Measurements from ENCODE around the gene GNG13.

Gene GNG13

DNA sequence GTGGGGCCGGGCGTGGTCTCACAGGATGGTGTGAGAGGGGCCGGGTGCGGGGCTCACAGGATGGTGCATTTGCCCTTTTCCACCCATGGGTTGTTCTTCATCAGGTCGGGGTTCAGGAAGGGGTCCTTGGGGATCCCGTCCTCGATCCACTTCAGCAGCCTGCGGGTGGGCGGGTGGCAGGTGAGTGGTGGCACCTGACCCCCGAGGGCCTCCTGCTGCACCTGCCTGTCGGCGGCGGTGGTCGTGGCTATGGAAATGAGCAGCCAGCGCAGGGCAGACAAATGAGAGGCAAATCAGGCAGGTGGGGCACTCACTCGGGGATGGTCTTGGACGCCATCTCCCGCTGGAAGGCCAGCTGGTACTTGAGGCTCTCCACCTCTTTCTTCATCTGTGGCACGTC is 1.9 kb downstream of the GNG13 start:
- TF ChIP-seq, protein P1, sequence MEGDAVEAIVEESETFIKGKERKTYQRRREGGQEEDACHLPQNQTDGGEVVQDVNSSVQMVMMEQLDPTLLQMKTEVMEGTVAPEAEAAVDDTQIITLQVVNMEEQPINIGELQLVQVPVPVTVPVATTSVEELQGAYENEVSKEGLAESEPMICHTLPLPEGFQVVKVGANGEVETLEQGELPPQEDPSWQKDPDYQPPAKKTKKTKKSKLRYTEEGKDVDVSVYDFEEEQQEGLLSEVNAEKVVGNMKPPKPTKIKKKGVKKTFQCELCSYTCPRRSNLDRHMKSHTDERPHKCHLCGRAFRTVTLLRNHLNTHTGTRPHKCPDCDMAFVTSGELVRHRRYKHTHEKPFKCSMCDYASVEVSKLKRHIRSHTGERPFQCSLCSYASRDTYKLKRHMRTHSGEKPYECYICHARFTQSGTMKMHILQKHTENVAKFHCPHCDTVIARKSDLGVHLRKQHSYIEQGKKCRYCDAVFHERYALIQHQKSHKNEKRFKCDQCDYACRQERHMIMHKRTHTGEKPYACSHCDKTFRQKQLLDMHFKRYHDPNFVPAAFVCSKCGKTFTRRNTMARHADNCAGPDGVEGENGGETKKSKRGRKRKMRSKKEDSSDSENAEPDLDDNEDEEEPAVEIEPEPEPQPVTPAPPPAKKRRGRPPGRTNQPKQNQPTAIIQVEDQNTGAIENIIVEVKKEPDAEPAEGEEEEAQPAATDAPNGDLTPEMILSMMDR (IDR thresholded peaks at IDR 0.05; ENCODE audit: control extremely low read depth, extremely low read depth, low read depth, missing control alignments): no peak
- CTCF ChIA-PET: no interaction called here
- POLR2A ChIA-PET: no interaction called here
- no peak for DNase-seq (ENCODE audit: extremely low spot score)

GRCh38 chr16:797686-798085 is 2.8 kb downstream of the GNG13 start:
- TF ChIP-seq, protein P1 (IDR thresholded peaks at IDR 0.05; ENCODE audit: control extremely low read depth, extremely low read depth, low read depth, missing control alignments): no peak
- no peak for DNase-seq (ENCODE audit: extremely low spot score)
- POLR2A ChIA-PET: no interaction called here
- CTCF ChIA-PET: no interaction called here

- POLR2A ChIA-PET: no interaction called here
- TF ChIP-seq, protein P1 (IDR thresholded peaks at IDR 0.05; ENCODE audit: control extremely low read depth, extremely low read depth, low read depth, missing control alignments): no peak
- no peak for DNase-seq (ENCODE audit: extremely low spot score)
- CTCF ChIA-PET: no interaction called here
Observed at GRCh38 chr16:797120-797420, 3.5 kb downstream of the GNG13 start.

DNA sequence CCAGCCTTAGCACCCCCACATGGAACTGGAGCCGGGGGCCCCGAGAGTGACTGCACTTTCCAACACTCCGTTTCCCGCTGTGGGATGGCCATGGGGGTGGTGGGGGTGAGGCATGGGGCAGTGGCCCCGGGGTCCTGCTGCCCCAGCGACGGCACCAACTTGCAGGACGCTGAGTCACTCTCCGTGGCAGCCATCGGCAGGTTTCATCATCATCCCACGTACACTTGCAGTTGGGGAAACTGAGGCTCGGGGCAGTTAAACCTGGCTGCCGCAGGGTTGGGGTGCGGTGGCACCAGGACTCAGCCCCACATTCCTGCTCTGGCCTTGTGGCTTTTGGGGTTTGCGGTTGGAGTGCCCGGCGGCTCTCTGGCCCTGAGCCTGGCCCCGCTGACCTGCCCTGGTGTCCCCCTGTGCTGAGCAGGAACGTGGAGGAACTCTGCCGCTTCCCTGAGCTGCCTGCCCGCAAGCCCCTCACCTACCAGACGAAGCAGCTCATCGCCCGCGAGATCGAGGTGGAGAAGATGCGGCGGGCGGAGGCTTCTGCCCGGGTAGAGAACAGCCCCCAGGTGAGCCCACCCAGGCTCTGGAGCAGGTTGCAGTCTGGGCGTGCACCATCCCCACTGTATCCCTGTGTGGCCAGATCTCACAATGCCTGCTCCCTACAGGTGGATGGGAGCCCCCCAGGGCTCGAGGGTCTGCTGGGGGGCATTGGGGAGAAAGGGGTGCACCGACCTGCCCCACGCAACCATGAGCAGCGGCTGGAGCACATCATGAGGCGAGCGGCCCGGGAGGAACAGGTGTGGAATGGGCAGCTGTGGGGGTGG is 4.0 kb downstream of the GNG13 start:
- TF ChIP-seq, protein P1 (IDR thresholded peaks at IDR 0.05; ENCODE audit: control extremely low read depth, extremely low read depth, low read depth, missing control alignments): no peak
- ChIA-PET POLR2A (no interaction called here), CTCF (no interaction called here)
- no peak for DNase-seq (ENCODE audit: extremely low spot score)

DNA sequence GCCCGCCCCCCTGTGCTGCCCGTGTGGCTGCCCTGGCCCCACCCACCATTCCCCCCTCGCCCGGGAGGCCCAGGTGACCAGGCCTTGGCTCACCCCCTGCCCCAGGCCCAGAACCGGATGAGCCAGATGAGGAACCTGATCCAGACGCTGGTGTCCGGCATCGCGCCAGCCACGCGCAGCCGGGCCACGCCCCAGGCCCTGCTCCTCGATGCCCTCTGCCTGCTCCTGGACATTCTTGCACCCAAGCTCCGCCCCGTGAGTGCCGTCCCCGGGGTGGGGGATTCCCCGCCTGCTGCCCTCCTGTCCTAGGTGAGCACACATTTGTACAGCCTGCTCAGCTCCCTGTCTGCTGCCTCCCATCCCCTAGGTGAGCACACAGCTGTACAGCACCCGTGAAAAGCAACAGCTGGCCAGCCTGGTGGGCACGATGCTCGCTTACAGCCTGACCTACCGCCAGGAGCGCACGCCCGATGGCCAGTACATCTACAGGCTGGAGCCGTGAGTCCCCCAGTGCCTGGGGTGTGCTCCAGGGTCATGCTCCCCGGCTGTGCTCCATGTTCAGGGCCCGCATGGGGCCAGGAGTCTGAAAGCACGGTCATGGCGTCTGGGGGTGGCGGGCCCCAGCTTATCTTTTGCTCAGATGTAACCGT is 4.8 kb downstream of the GNG13 start:
- DNase-seq (ENCODE audit: extremely low spot score): no peak
- TF ChIP-seq, protein P1 (IDR thresholded peaks at IDR 0.05; ENCODE audit: control extremely low read depth, extremely low read depth, low read depth, missing control alignments): no peak
- ChIA-PET POLR2A (no interaction called here), CTCF (no interaction called here)

- DNase-seq (ENCODE audit: extremely low spot score): no peak
- CTCF ChIA-PET: no interaction called here
- TF ChIP-seq, protein P1 (IDR thresholded peaks at IDR 0.05; ENCODE audit: control extremely low read depth, extremely low read depth, low read depth, missing control alignments): no peak
- POLR2A ChIA-PET: interaction anchor here (0.6 kb wide), 1 partner anchor 45 kb away, joined by 5 read pairs; no protein-coding TSS in a partner anchor
Observed at GRCh38 chr16:794853-795466, 5.6 kb downstream of the GNG13 start.
